ENCODE measurements around the gene RAI1.

RAI1 gene

GRCh38 chr17:17749921-17750320 lies 68.7 kb downstream of the RAI1 start:
- peak overlapping the region; percentile 17; the same call in 1 of the 2 replicates for H3K4me3 ChIP-seq (ENCODE audit: low read depth, low read length)
- H3K9ac ChIP-seq (ENCODE audit: low read length): no peak overlapping the region
- no peak overlapping the region for H3K27ac ChIP-seq (ENCODE audit: low read depth, low read length)

GRCh38 chr17:17750881-17751280 lies 69.6 kb downstream of the RAI1 start:
- H3K27ac ChIP-seq (ENCODE audit: low read depth, low read length): no peak overlapping the region
- H3K4me1 ChIP-seq (ENCODE audit: control insufficient read depth, insufficient read depth, low read length): peaks cover 40% of the 10 kb centered on the region
- H3K9me3 ChIP-seq (ENCODE audit: control insufficient read depth, insufficient read depth, low read depth, low read length): 0 out of 2 replicates have a peak, but pooled peaks cover 3% of the 10 kb centered on the region
- H3K4me3 ChIP-seq (ENCODE audit: low read depth, low read length): no peak overlapping the region
- no peak overlapping the region for H3K9ac ChIP-seq (ENCODE audit: low read length)
- no peaks in the 10 kb centered on the region for H3K27me3 ChIP-seq (ENCODE audit: control insufficient read depth, insufficient read depth, low read length)
- no peaks in the 10 kb centered on the region for H3K36me3 ChIP-seq (ENCODE audit: control insufficient read depth, insufficient read depth, low read length)

More at GRCh38 chr17:17749921-17750320, 68.7 kb downstream of the RAI1 start:
- Histone ChIP-seq H3K4me1 (ENCODE audit: control insufficient read depth, insufficient read depth, low read length) (peaks cover 40% of the 10 kb centered on the region), H3K36me3 (ENCODE audit: control insufficient read depth, insufficient read depth, low read length) (no peaks in the 10 kb centered on the region), H3K27me3 (ENCODE audit: control insufficient read depth, insufficient read depth, low read length) (no peaks in the 10 kb centered on the region), H3K9me3 (ENCODE audit: control insufficient read depth, insufficient read depth, low read depth, low read length) (0 out of 2 replicates have a peak, but pooled peaks cover 3% of the 10 kb centered on the region)

GRCh38 chr17:17751489-17752088 lies 70.3 kb downstream of the RAI1 start:
- no peaks in the 10 kb centered on the region for H3K36me3 ChIP-seq (ENCODE audit: control insufficient read depth, insufficient read depth, low read length)
- peak overlapping the region; percentile 29 for H3K4me3 ChIP-seq (ENCODE audit: low read depth, low read length)
- H3K9ac ChIP-seq (ENCODE audit: low read length): no peak overlapping the region
- no peaks in the 10 kb centered on the region for H3K27me3 ChIP-seq (ENCODE audit: control insufficient read depth, insufficient read depth, low read length)
- peaks cover 40% of the 10 kb centered on the region for H3K4me1 ChIP-seq (ENCODE audit: control insufficient read depth, insufficient read depth, low read length)
- H3K9me3 ChIP-seq (ENCODE audit: control insufficient read depth, insufficient read depth, low read depth, low read length): 0 out of 2 replicates have a peak, but pooled peaks cover 3% of the 10 kb centered on the region
- H3K27ac ChIP-seq (ENCODE audit: low read depth, low read length): peak overlapping the region; percentile 24; the same call in 1 of the 2 replicates

GRCh38 chr17:17752089-17752820 lies 71.0 kb downstream of the RAI1 start:
- Histone ChIP-seq H3K27me3 (ENCODE audit: control insufficient read depth, insufficient read depth, low read length) (no peaks in the 10 kb centered on the region), H3K27ac (ENCODE audit: low read depth, low read length) (peak overlapping the region; percentile 41; the same call in 1 of the 2 replicates), H3K36me3 (ENCODE audit: control insufficient read depth, insufficient read depth, low read length) (no peaks in the 10 kb centered on the region), H3K9me3 (ENCODE audit: control insufficient read depth, insufficient read depth, low read depth, low read length) (0 out of 2 replicates have a peak, but pooled peaks cover 3% of the 10 kb centered on the region), H3K9ac (ENCODE audit: low read length) (peak overlapping the region; percentile 70), H3K4me3 (ENCODE audit: low read depth, low read length) (peak overlapping the region; percentile 57), H3K4me1 (ENCODE audit: control insufficient read depth, insufficient read depth, low read length) (peaks cover 43% of the 10 kb centered on the region)

GRCh38 chr17:17752821-17753321 lies 71.6 kb downstream of the RAI1 start:
- Histone ChIP-seq H3K9ac (ENCODE audit: low read length) (peak overlapping the region; percentile 70), H3K36me3 (ENCODE audit: control insufficient read depth, insufficient read depth, low read length) (no peaks in the 10 kb centered on the region), H3K27me3 (ENCODE audit: control insufficient read depth, insufficient read depth, low read length) (no peaks in the 10 kb centered on the region), H3K9me3 (ENCODE audit: control insufficient read depth, insufficient read depth, low read depth, low read length) (0 out of 2 replicates have a peak, but pooled peaks cover 2% of the 10 kb centered on the region), H3K27ac (ENCODE audit: low read depth, low read length) (peak overlapping the region; percentile 41; the same call in 1 of the 2 replicates), H3K4me1 (ENCODE audit: control insufficient read depth, insufficient read depth, low read length) (peaks cover 44% of the 10 kb centered on the region), H3K4me3 (ENCODE audit: low read depth, low read length) (peak overlapping the region; percentile 57)

GRCh38 chr17:17754719-17755686 lies 73.7 kb downstream of the RAI1 start:
- Histone ChIP-seq H3K9me3 (ENCODE audit: control insufficient read depth, insufficient read depth, low read depth, low read length) (no peaks in the 10 kb centered on the region), H3K27ac (ENCODE audit: low read depth, low read length) (no peak overlapping the region)

GRCh38 chr17:17755715-17756114 lies 74.5 kb downstream of the RAI1 start:
- Histone ChIP-seq H3K27ac (ENCODE audit: low read depth, low read length) (no peak overlapping the region), H3K36me3 (ENCODE audit: control insufficient read depth, insufficient read depth, low read length) (no peaks in the 10 kb centered on the region), H3K4me1 (ENCODE audit: control insufficient read depth, insufficient read depth, low read length) (peaks cover 28% of the 10 kb centered on the region), H3K4me3 (ENCODE audit: low read depth, low read length) (no peak overlapping the region), H3K9me3 (ENCODE audit: control insufficient read depth, insufficient read depth, low read depth, low read length) (no peaks in the 10 kb centered on the region), H3K27me3 (ENCODE audit: control insufficient read depth, insufficient read depth, low read length) (no peaks in the 10 kb centered on the region), H3K9ac (ENCODE audit: low read length) (no peak overlapping the region)

More at GRCh38 chr17:17754719-17755686, 73.7 kb downstream of the RAI1 start:
- no peak overlapping the region for H3K4me3 ChIP-seq (ENCODE audit: low read depth, low read length)
- H3K36me3 ChIP-seq (ENCODE audit: control insufficient read depth, insufficient read depth, low read length): no peaks in the 10 kb centered on the region
- peaks cover 29% of the 10 kb centered on the region for H3K4me1 ChIP-seq (ENCODE audit: control insufficient read depth, insufficient read depth, low read length)
- H3K27me3 ChIP-seq (ENCODE audit: control insufficient read depth, insufficient read depth, low read length): no peaks in the 10 kb centered on the region
- H3K9ac ChIP-seq (ENCODE audit: low read length): no peak overlapping the region

- peaks cover 16% of the 10 kb centered on the region for H3K4me1 ChIP-seq (ENCODE audit: control insufficient read depth, insufficient read depth, low read length)
- H3K36me3 ChIP-seq (ENCODE audit: control insufficient read depth, insufficient read depth, low read length): no peaks in the 10 kb centered on the region
- H3K4me3 ChIP-seq (ENCODE audit: low read depth, low read length): no peak overlapping the region
- no peak overlapping the region for H3K27ac ChIP-seq (ENCODE audit: low read depth, low read length)
- no peaks in the 10 kb centered on the region for H3K9me3 ChIP-seq (ENCODE audit: control insufficient read depth, insufficient read depth, low read depth, low read length)
- no peak overlapping the region for H3K9ac ChIP-seq (ENCODE audit: low read length)
- no peaks in the 10 kb centered on the region for H3K27me3 ChIP-seq (ENCODE audit: control insufficient read depth, insufficient read depth, low read length)
Observed at GRCh38 chr17:17757391-17757791, 76.1 kb downstream of the RAI1 start.

- Histone ChIP-seq H3K4me3 (ENCODE audit: low read depth, low read length) (no peak overlapping the region), H3K9ac (ENCODE audit: low read length) (no peak overlapping the region), H3K9me3 (ENCODE audit: control insufficient read depth, insufficient read depth, low read depth, low read length) (no peaks in the 10 kb centered on the region), H3K4me1 (ENCODE audit: control insufficient read depth, insufficient read depth, low read length) (peaks cover 13% of the 10 kb centered on the region), H3K36me3 (ENCODE audit: control insufficient read depth, insufficient read depth, low read length) (no peaks in the 10 kb centered on the region), H3K27ac (ENCODE audit: low read depth, low read length) (no peak overlapping the region), H3K27me3 (ENCODE audit: control insufficient read depth, insufficient read depth, low read length) (no peaks in the 10 kb centered on the region)
Observed at GRCh38 chr17:17757956-17758845, 76.9 kb downstream of the RAI1 start.
